GM12874 (cell line): ENCODE measurements around the gene ACSF2.

Source experiments
- TF ChIP-seq, protein P1 (sequence below): IDR thresholded peaks from 2 replicates; pipeline ENCODE4 v1.5.1; 2011; ENCODE audit warnings: low read depth, mild to moderate bottlenecking, control low read depth, low read length, moderate library complexity; ENCODE audit not compliant: insufficient read depth

Gene ACSF2

DNA sequence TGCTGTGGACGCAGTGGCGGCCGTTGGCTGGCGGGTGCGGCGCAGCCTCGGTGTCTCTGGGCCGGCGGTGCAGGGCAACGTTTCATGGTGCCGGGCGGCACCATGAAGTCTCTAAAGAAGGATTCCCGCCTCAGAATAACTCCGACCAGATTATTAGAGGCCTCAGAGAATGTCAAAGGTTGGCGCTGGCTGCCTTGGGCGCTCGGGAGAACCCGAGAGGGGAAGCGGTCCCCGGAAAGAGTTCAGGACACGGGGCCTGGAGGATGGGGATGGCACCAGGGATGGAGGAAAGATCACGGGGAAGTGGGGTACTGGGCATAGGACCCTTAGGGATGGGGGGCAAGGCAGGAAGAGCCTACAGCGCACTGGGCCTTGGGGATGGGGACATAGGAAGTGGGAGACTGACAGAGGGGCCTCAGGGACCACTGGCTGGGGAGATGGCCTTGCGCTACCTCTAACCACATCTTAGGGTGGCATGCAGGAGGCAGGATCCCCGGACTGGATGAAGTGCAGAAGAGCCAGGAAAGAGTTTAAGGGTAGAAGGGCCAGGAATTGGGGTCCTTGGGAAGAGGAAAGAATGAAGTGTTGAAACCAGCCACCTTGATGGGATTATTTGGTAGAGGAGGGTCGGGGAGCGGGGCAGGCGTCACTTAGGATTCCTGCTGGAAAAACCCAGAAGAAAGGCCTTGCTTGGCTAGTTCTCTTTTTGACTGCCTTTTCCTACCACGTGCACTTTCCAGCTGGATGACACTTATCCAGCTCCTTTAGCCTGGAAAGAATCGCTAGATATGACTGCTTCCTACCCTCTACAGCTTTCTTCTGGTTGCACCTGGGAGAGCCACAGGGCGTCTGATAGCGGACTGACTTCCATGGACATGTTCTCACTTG, 82.8 kb downstream of the ACSF2 start:
- TF ChIP-seq, protein P1, sequence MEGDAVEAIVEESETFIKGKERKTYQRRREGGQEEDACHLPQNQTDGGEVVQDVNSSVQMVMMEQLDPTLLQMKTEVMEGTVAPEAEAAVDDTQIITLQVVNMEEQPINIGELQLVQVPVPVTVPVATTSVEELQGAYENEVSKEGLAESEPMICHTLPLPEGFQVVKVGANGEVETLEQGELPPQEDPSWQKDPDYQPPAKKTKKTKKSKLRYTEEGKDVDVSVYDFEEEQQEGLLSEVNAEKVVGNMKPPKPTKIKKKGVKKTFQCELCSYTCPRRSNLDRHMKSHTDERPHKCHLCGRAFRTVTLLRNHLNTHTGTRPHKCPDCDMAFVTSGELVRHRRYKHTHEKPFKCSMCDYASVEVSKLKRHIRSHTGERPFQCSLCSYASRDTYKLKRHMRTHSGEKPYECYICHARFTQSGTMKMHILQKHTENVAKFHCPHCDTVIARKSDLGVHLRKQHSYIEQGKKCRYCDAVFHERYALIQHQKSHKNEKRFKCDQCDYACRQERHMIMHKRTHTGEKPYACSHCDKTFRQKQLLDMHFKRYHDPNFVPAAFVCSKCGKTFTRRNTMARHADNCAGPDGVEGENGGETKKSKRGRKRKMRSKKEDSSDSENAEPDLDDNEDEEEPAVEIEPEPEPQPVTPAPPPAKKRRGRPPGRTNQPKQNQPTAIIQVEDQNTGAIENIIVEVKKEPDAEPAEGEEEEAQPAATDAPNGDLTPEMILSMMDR: no peak

DNA sequence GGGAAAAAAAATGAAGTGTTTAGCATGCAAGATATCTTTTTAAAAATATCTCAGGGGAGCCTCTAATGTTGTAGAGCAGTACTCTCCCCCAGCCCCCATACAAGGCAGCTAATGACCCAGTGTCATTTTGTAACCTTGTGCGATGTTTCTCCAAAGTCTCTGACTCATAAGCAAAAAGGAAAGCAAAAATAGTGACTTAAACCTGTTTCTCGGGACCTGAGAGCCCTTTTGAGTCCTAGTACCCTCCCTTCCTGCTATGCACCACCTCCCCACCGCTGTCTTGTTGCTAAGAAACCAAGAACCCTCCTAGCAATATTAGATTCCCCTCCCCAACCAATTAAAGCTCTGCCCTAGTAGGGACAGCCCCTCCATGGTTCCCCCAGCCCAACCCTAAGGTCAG, 85.0 kb downstream of the ACSF2 start:
- TF ChIP-seq, protein P1: no peak

DNA sequence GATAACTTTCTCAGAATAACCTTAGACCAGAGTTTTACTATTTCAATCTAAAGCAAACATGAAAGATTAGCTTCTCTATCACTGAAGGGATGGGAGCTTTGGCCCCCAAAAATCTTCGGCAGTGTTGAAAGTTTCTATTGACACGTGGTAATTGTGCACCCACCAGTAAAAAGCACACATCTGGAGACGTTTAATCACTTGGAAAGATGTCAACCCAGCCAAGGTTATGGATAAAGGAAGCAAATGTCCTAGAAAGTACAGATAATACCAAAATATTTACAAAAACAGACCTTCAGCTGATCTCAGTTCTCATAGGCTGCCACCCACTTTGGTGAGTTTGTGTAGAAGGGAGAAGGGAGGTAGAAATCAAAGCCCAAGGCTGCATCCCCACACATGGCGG, 87.5 kb downstream of the ACSF2 start:
- TF ChIP-seq, protein P1: no peak

DNA sequence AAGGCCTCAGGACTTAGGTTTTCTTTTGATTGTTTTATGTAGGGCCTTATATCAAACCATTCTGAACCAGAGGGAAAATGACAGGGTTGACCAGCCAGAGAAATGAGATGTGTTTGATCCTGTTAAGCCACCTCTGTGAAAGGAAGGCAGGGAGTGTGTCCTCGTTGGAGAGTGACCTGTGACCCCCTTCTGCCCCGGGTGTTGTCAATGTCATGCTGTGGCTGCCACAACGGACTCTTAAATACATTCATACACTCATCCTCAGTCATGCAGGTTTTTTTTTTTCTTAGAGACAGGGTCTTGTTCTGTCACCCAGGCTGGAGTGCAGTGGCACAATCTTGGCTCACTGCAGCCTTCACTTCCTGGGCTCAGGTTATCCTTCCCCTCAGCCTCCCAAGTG, 88.4 kb downstream of the ACSF2 start:
- TF ChIP-seq, protein P1: no peak

DNA sequence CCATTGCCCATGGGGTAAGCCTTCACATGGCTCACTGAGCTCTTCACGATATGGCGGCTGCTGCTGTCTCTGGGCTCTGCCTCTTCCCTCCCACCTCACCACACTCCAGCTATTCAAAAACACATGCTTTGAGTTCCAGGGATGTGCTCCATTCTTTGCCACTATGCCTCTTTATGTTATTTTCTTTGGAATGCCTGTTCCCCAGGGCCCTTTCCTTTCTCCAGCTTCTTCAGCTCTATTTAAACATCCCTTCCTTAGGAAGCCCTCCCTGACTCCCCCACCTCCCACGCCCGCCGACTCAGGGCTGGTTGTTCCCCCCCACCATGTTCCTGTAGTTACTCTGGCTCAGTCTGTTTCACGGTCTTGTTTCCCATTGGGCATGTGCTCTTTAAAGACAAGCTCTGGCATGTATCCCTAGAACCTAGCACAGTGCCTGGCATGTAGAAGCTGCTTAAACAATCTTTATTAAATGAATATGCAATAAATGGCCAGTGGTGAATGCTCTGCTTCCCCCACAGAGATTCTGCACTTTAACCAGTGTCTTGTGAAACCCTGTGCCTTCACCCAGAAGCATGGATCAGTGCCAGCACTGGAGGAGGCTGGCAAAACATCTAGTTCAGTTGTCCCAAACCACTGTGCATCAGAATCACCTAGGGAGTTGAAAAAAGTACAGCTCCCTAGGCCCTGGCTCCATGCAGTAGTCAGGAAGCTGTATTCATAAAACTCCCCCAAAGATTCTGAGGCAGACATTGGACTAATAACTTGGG, 89.1 kb downstream of the ACSF2 start:
- TF ChIP-seq, protein P1: no peak

DNA sequence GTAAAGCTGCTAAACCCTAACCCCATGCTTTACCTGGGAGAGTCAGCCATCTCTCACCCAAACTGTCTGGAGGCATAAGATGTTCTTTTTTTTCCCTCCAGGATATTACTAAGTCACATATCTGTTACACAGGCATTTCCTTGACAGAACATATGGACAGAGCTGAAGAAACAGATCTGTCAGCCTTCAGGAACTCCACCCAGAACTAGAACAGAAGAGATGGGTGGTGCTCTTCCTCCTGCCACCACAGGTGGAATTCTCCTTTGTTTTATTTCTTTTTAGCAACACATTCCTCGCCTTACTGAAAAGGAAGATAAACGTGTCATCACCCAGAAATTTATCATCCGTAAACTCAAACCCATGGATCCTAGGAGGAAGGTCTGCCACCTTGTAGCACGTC, 91.0 kb downstream of the ACSF2 start:
- TF ChIP-seq, protein P1: no peak
